Measurements from ENCODE around the gene PPP3R1.
"Not testable (repeated sequence)": the region's sequence is repeated elsewhere in the genome, so short reads cannot be mapped to it uniquely, and the experiment has no call there.

Gene PPP3R1

GRCh38 chr2:68185541-68186164 lies 66.7 kb downstream of the PPP3R1 start:
- DNase-seq, result no peak

- no peak for DNase-seq
Observed at GRCh38 chr2:68182902-68183301, 69.4 kb downstream of the PPP3R1 start.

DNA sequence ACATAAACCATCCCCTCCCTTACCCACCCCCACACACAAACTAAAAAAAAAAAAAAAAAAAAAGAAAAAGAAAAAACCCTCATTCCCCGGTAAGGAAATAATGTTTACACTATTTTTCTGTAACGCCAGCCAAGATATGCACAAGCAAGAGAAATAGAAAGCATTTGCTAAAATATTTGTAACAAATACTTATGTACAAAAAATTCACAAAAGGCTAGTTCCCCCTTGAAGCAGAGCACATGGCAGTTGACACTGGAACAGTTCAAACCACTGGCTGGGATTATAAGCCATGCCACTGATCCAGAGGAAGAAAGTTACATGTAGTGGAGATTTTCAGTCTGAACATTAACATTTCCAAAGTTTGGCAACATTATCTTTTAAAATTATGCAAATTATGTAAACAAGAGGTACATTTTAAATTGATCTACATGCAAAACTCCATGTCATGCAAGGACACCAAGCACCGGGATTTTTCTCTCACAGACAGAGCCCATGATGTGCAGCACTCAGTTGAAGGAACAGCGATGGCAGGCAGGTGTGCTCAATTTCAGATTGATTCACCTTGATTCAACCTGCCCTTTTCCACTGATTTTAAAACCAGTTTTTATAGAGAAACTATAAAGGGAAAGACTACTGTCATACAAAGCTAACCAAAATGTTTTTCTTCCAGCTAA lies 73.2 kb downstream of the PPP3R1 start:
- no peak for DNase-seq

GRCh38 chr2:68178432-68178831 lies 73.9 kb downstream of the PPP3R1 start:
- DNase-seq, result no peak

GRCh38 chr2:68177541-68177940 lies 74.8 kb downstream of the PPP3R1 start:
- DNase-seq, result no peak

DNA sequence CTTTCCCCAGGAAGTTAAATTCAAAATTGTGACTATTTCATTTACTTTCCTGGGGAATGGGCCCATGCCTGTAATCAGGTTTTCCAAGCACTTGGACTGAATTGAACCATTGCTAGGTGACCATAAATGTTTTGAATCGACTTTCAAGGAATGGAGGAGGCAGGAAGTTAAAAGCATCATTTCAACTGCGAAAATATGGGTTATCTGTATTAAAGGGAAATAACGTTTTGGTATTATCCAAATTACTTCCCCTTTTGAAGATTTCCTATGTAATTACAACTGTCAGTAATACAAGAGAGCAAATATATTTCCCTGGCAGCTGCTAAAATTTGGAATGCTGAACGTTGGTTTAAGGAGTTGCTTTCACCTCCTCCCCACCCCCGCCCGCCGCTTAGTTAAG lies 75.7 kb downstream of the PPP3R1 start:
- DNase-seq, result no peak

DNA sequence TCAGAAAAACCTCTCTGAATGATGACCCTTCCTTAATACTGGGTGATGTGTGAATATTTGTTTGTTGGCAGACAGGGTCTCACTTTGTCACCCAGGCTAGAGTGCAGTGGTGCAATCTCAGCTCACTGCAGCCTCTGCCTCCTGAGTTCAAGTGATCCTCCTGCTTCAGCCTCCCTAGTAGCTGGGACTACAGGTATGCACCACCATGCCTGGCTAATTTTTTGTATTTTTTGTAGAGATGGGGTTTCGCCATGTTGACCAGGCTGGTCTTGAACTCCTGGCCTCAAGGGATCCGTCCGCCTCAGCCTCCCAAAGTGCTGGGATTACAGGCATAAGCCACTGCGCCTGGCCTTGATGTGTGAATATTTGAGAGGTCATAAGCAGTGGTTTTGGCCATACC lies 77.1 kb downstream of the PPP3R1 start:
- not testable (repeated sequence) for DNase-seq

DNA sequence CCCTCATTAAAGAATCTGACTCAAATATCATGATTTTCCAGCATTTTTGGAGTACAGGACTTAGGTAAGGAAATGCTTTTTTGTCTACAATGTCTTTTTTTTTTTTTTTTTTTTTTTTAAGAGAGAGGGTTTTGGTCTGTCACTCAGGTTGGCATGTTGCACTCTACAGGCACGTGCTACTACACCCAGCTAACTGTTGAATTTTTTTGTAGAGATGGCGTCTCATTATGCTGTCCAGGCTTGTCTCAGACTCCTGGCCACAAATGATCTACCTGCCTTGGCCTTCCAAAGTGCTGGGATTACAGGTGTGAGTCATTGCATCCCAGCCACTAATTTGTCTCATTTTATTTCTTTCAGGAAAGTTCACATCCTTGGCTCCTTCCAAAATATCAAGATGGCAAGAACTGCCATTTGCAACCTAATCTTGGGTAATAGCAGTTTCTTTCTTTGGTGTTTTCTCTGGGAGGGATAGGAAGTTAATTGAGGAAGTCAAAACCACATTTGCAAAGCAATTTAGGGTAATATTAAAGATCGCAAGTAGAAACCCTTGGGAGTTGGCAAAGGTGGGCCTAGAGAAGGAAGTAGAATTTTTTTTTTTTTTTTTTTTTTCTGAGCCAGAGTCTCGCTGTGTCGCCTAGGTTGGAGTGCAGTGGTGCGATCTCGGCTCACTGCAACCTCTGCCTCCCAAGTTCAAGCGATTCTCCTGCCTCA lies 79.2 kb downstream of the PPP3R1 start:
- DNase-seq, result no peak

GRCh38 chr2:68172521-68172920 lies 79.8 kb downstream of the PPP3R1 start:
- DNase-seq, result no peak

DNA sequence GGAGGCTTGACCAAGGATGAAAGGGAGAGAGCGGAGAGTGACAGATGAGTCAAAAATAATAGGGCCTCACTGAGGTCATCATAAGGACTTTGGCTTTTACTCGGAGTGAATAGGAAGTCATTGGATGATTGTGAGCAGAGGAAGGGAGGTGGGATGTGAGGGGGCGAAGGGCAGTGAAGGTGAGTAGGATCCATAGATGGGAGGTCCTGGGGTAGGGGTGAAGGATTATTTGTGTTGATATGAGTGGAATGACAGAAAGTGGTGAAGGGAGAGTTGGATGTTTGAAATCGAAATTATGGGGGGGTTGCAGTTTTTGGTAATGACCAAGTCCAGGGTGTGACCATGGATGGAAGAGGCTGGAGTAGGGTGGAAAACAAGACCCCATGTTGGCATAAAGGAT lies 80.6 kb downstream of the PPP3R1 start:
- no peak for DNase-seq

- DNase-seq, result no peak
Observed at GRCh38 chr2:68171146-68171545, 81.2 kb downstream of the PPP3R1 start.

DNA sequence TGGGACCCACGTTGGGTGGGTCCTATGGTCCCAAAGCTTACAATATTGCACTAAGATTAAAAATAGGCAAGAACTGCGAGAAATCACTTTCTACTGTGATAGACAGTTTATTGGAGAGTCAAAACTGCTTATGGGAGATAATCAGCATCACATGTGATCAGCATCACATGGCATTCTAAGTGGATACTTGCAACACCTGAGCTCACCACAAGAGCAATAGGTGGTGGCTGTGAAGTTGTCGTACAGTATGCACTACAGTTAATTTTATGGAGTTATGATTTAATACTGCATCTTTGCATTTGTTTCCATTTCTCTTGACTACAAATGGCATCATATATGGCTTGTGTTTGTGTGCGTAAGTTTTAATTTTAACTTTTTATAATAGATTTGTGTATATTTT lies 83.0 kb downstream of the PPP3R1 start:
- no peak for DNase-seq

DNA sequence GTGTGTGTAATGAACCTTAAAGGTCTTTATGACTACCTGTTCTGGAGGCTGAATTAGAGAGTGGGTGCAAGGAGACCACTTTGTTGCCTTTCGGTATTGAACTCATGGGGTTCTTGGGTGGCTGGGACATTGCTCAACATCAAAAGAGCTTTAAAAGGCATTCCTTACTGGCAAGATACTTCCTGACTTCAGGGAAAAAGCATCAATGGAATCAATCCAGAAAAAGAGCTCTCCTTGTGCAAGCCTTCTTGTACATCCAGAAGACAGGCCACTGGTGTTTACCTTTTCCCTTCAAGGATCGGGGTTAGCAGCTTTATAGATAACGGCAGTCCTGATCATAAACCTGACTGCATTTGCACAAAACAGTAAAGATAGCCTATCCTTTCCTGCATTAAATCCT lies 85.1 kb downstream of the PPP3R1 start:
- no peak for DNase-seq

DNA sequence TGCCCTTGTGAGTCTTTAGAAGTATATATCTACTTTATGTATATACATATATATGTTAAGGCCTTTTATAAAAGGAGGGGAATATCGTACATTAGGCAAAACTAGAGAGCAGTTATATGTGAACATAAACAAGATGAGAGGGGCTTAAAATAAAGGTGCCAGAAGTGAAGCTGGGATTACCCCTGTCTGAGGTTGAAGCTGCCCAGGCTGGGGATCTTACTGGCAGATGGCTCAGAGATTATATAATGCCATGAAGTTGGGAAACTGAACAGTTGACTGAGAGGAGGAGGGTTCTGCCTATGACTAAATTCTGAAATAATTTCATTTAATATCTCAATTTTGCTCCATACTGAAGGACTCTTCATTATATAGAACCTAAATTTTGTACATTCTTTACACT lies 88.7 kb downstream of the PPP3R1 start:
- no peak for DNase-seq

DNA sequence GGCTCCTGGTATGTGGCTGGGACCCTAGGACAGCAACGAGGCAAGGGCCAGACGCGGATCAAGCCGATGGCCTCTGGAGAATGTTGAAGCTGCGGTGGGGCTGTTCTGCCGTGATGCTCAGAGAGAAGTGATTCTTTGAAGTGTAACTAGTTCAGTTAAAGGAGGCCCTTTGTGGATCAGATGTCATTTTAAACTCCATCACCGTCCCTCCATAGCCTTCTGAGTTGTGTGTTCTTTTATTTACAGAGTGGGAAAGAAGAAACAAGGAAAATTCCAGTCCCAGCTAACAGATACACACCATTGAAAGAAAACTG lies 94.2 kb downstream of the PPP3R1 start:
- no peak for DNase-seq

- DNase-seq, result peak; percentile 90
Observed at GRCh38 chr2:68157402-68158133, 94.8 kb downstream of the PPP3R1 start, which contains the start of gene PNO1. Gene PNO1, plus strand, starts transcription at chr2:68157888. Its CDS starts 47 bp downstream, at chr2:68157935.

DNA sequence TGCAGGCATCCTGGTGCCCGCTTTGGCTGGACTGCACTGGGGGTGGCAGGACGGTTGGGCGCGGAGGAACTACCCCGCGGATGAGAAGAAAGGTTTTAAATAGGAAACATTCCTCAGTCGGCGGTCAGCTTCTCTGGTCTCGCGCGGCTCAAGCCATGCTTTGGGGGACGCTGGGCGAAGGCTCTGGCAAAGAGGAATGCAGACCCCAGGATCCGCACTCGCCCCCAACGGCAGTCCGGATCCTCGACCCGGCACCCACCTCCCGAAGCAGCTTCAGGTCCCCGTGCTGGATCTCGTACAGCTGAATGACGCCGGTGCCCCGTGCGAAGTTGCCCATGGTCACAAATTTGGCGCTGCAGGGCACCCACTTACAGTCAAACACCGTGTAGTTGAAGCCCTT lies 95.3 kb downstream of the PPP3R1 start:
- DNase-seq, result peak; percentile 53

- DNase-seq, result no peak
Observed at GRCh38 chr2:68156419-68156818, 95.9 kb downstream of the PPP3R1 start.

DNA sequence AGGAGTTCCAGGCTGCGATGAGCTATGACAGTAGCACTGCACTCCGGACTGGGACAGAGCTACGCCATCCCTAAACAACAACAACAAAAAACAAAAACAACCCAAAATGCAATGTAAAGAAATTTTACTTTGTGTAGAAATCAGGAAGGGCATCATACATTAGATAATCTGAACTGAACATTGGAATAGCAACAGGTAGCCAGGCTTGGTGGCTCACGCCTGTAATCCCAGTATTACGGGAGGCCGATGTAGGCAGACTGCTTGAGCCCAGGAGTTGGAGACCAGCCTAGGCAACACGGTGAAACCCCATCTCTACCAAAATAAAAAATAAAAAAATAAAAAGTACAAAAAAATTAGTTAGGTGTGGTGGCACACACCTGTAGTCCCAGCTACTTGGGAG lies 96.7 kb downstream of the PPP3R1 start:
- DNase-seq, result no peak

DNA sequence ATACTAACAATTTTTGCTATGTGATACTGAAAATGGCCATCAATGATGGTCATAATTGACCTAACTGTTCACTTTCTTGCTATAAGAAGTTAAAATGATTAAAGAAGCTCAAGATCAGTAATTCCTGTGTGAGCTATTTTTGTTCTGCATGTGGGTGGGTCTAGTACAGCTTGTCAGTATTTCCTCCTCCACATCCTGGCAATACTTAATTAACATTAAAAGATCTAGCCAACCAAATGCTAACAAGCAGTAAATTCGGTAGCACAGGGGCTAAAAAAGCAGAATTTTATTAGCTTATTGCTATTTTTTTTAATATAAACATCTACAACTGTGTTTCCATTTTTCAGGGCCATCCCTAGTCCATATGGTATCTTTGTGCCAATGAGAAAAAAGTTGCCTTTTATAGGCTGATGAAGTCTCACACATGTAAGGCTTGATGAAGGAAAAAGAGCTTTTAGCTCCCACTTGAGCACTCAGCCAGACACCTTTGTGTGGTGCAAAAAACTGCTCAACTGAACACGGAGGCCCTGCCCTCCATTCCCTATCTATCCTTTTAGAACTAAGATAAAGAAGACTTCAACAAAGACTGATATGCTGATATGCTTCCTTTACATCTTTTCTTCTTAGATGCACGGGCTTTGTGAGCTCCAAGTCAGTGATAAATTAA lies 99.5 kb downstream of the PPP3R1 start:
- DNase-seq, result no peak

- no peak for DNase-seq
Observed at GRCh38 chr2:68151037-68151436, 101.3 kb downstream of the PPP3R1 start.

DNA sequence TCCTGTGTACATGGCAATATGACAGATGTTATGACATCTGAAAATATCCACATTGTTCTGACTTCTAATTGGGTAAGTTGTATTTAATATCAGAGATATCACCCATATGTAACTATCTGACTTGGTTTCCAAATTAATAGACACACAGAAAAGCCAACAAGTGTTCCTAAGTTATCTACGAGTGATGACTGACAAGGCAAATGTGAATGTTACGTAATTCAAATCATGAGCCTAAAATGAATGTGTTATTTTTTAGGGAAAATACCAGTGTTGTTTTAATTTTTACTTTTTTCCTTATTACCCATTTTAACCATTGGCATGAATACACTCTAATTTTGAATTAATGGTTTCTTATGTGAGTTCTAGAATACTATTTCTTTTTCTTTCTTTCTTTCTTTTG lies 110.5 kb downstream of the PPP3R1 start:
- DNase-seq, result no peak

Measured in NCI-H774 (cell line).